Sigmoid colon (tissue), 7 donors: ENCODE data around the gene EPHA1. TPM values are rescaled to one million over a fixed set of nuclear protein-coding genes. Genes with fewer than 3 reads are reported as not detected.
"Not testable (repeated sequence)": the region's sequence is repeated elsewhere in the genome, so short reads cannot be mapped to it uniquely, and the experiment has no call there.

ENCODE experiments used
- DNase-seq: peaks from one replicate; pipeline ENCODE4 v3.0.0-alpha.2; 2019
- H3K27ac ChIP-seq, 4 donors: fragments of 200-600 bp; sonication (generic); one replicate each; pipeline ENCODE4 v1.5.1; 2016 to 2019; ENCODE audit warnings: mild to moderate bottlenecking in 1 of 4
- H3K27me3 ChIP-seq, 3 donors: fragments of 200-600 bp; sonication (generic); one replicate each; pipeline ENCODE4 v1.5.1; 2019; ENCODE audit warnings: mild to moderate bottlenecking in 1 of 3
- H3K36me3 ChIP-seq, 4 donors: fragments of 200-600 bp; sonication (generic); one replicate each; pipeline ENCODE4 v1.5.1; 2016 to 2019
- H3K4me1 ChIP-seq, 4 donors: fragments of 200-600 bp; sonication (generic); one replicate each; pipeline ENCODE4 v1.5.1; 2017 to 2019
- H3K4me3 ChIP-seq, 4 donors: fragments of 200-600 bp; sonication (generic); one replicate each; pipeline ENCODE4 v1.5.1; 2017 to 2019; ENCODE audit warnings: mild to moderate bottlenecking in 2 of 4, moderate library complexity in 1 of 4
- H3K9me3 ChIP-seq, 4 donors: fragments of 200-600 bp in 3 of 4; sonication (generic) in 3 of 4; one replicate each; pipeline versions ENCODE4 v1.5.1 to v1.6.1; 2013 to 2019
- CTCF ChIP-seq, 4 experiments: fragments of 450-650 bp in 3 of 4; fragments of 200-600 bp in 1 of 4; IDR thresholded peaks; one replicate each; pipeline ENCODE4 v1.5.1; 2016 to 2019; ENCODE audit warnings: antibody characterized with exemption in 4 of 4, mild to moderate bottlenecking in 3 of 4, moderate library complexity in 2 of 4
- EP300 ChIP-seq, 4 donors: sonication (generic); formaldehyde crosslinking; IDR thresholded peaks; one replicate each; pipeline ENCODE4 v1.6.1; 2017; ENCODE audit warnings: antibody characterized with exemption in 4 of 4
- POLR2A ChIP-seq, 2 donors: fragments of 450-650 bp; IDR thresholded peaks; one replicate each; pipeline ENCODE4 v1.6.1; 2016; ENCODE audit warnings: antibody characterized with exemption in 2 of 2, mild to moderate bottlenecking in 2 of 2, moderate library complexity in 2 of 2
- POLR2AphosphoS5 ChIP-seq, 4 donors: sonication (generic); formaldehyde crosslinking; IDR thresholded peaks; one replicate each; pipeline ENCODE4 v1.6.1; 2017; ENCODE audit warnings: antibody characterized with exemption in 4 of 4
- WGBS, 2 donors: extraction: QIAGEN DNeasy Blood & Tissue Kit; methylation state at CpG; one replicate each; pipeline ENCODE4 v1.1.7; 2013; 5-methylcytosine and 5-hydroxymethylcytosine counted together
- intact Hi-C: fragments of 100-400 bp; cut with DNase I; formaldehyde crosslinking; loops from one replicate; pipeline ENCODE4 v1.15.1; 2023
- polyA plus RNA-seq, 3 donors: library from polyadenylated mRNA; stranded (reverse); fragments of 200-250 nt; gene quantifications; one replicate each; pipeline ENCODE4 v1.2.3, GENCODE V29; 2013
- total RNA-seq, 4 donors: library from RNA; depleted of rRNA; stranded (reverse); fragments of >200 nt; gene quantifications; one replicate each; pipeline ENCODE4 v1.1.0, GENCODE V29; 2016
- donor health status: healthy with polysubstance abuse.
- donor health status: Bipolar disorder and iron deficiency.
- donor health status: healthy.

Gene EPHA1
- total and polyA plus RNA-seq, 7 donors, result 0.14 to 10.2 (median 1.5) TPM; not detected in 2

DNA sequence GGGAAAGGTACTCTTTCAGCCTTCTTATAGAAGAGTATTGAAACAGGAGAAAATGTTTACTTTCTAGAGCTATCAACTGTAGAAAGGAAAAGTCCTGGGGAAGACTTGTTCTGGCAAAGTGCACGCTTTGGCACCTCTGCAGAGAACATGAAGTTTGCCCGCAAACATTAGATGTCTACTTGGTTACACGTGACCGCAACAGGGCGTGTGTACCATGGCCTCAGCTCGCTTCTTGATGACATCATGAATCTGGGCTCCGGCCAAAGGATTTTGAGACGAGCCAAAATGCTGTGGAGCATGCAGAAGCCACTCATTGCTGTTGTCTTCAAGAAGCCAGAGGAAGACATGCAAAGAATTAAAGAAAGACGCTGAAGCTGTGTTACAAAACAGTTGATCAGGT lies 26.0 kb upstream of the EPHA1 start:
- intact Hi-C loops, result loop anchor here (10.0 kb wide), 1 partner anchor 420 kb away; no protein-coding TSS in a partner anchor
- Histone ChIP-seq H3K36me3 (no peaks in the 10 kb centered on the region), H3K4me1 (no peaks in the 10 kb centered on the region), H3K27me3 (no peaks in the 10 kb centered on the region), H3K27ac (no peak overlapping the region), H3K4me3 (no peak overlapping the region), H3K9me3 (no peaks in the 10 kb centered on the region)
- 77 to 81% methylated on average over 9 of the region's 9 CpGs for WGBS, 2 donors
- TF ChIP-seq CTCF (IDR thresholded peaks at IDR 0.05) (no peak), POLR2A (IDR thresholded peaks at IDR 0.05) (no peak), POLR2AphosphoS5 (IDR thresholded peaks at IDR 0.05) (no peak), EP300 (IDR thresholded peaks at IDR 0.05) (no peak)
- DNase-seq, result no peak

- H3K36me3 ChIP-seq, result no peaks in the 10 kb centered on the region
- intact Hi-C loops, result loop anchor here (10.0 kb wide), 1 partner anchor 419 kb away; no protein-coding TSS in a partner anchor
- TF ChIP-seq CTCF (IDR thresholded peaks at IDR 0.05), result no peak
- TF ChIP-seq EP300 (IDR thresholded peaks at IDR 0.05), result no peak
- no peak for TF ChIP-seq POLR2A (IDR thresholded peaks at IDR 0.05)
- TF ChIP-seq POLR2AphosphoS5 (IDR thresholded peaks at IDR 0.05), result no peak
- no peaks in the 10 kb centered on the region for H3K27me3 ChIP-seq
- H3K9me3 ChIP-seq, result no peaks in the 10 kb centered on the region
- 91 to 96% methylated on average over 4 of the region's 4 CpGs for WGBS, 2 donors
- H3K4me3 ChIP-seq, result no peak overlapping the region
- no peaks in the 10 kb centered on the region for H3K4me1 ChIP-seq
- no peak overlapping the region for H3K27ac ChIP-seq
- no peak for DNase-seq
Observed at GRCh38 chr7:143433759-143434158, 25.1 kb upstream of the EPHA1 start.

DNA sequence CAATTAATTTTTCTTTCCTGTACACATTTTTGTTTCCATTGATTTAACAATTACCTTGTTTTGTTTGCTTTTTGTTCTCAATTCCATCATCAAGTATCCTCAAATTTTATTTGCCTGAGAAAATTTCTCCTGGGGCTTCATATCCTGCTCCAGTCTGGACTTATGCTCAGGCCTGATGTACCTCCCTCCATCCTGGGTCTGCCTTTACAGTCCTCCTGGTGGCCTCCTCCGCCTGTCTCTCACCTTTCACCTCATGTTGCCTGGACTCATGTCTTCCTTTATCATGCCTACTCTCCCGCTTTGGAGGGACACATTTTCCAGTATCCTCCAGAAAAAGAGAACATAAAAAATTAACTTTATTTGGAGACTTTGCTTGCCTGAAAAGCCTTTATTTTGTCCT lies 22.5 kb upstream of the EPHA1 start:
- no peak for DNase-seq

GRCh38 chr7:143429770-143430698 lies 21.4 kb upstream of the EPHA1 start:
- DNase-seq, result no peak
- TF ChIP-seq CTCF (IDR thresholded peaks at IDR 0.05) (no peak), POLR2AphosphoS5 (IDR thresholded peaks at IDR 0.05) (no peak), POLR2A (IDR thresholded peaks at IDR 0.05) (no peak), EP300 (IDR thresholded peaks at IDR 0.05) (no peak)
- Histone ChIP-seq H3K36me3 (no peaks in the 10 kb centered on the region), H3K9me3 (no peaks in the 10 kb centered on the region), H3K27ac (no peak overlapping the region), H3K4me3 (no peak overlapping the region), H3K27me3 (no peaks in the 10 kb centered on the region), H3K4me1 (no peaks in the 10 kb centered on the region)
- intact Hi-C loops, result loop anchor here (10.0 kb wide), 1 partner anchor 415 kb away; no protein-coding TSS in a partner anchor
- whole genome bisulfite sequencing, 2 donors, result 88 to 92% methylated on average over 10 of the region's 10 CpGs

More for the DNA sequence above, 22.5 kb upstream of the EPHA1 start:
- H3K9me3 ChIP-seq, result no peaks in the 10 kb centered on the region
- 46 to 68% methylated on average over 2 of the region's 2 CpGs for WGBS, 2 donors
- H3K36me3 ChIP-seq, result no peaks in the 10 kb centered on the region
- H3K4me3 ChIP-seq, result no peak overlapping the region
- intact Hi-C loops, result loop anchor here (10.0 kb wide), 1 partner anchor 416 kb away; no protein-coding TSS in a partner anchor
- H3K27ac ChIP-seq, result no peak overlapping the region
- no peaks in the 10 kb centered on the region for H3K27me3 ChIP-seq
- TF ChIP-seq POLR2A (IDR thresholded peaks at IDR 0.05), result no peak
- no peaks in the 10 kb centered on the region for H3K4me1 ChIP-seq

- Histone ChIP-seq H3K4me3 (no peak overlapping the region), H3K27ac (no peak overlapping the region), H3K36me3 (no peaks in the 10 kb centered on the region), H3K27me3 (no peaks in the 10 kb centered on the region), H3K4me1 (no peaks in the 10 kb centered on the region), H3K9me3 (no peaks in the 10 kb centered on the region)
- TF ChIP-seq POLR2A (IDR thresholded peaks at IDR 0.05), result no peak
- TF ChIP-seq EP300 (IDR thresholded peaks at IDR 0.05), result no peak
- no peak for TF ChIP-seq CTCF (IDR thresholded peaks at IDR 0.05)
- TF ChIP-seq POLR2AphosphoS5 (IDR thresholded peaks at IDR 0.05), result no peak
- 92 to 97% methylated on average over 2 of the region's 2 CpGs for WGBS, 2 donors
- DNase-seq, result no peak
- intact Hi-C loops, result no loop called here
Observed at GRCh38 chr7:143426479-143427142, 18.0 kb upstream of the EPHA1 start.

DNA sequence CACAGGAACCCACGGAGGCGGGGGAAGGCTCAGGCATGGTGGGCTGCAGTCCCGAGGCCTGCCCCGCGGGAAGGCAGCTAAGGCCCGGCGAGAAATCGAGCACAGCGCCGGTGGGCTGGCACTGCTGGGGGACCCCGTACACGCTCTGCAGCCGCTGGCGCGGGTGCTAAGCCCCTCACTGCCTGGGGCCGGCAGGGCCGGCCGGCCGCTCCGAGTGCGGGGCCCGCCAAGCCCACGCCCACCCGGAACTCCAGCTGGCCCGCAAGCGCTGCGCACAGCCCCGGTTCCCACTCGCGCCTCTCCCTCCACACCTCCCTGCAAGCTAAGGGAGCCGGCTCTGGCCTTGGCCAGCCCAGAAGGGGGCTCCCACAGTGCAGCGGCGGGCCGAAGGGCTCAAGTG lies 15.8 kb upstream of the EPHA1 start:
- intact Hi-C loops, H3K27ac ChIP-seq, DNase-seq, H3K4me1 ChIP-seq, H3K27me3 ChIP-seq, H3K4me3 ChIP-seq, H3K36me3 ChIP-seq, H3K9me3 ChIP-seq: not testable (repeated sequence)
- WGBS, 2 donors, result 95 to 98% methylated on average over 34 of the region's 34 CpGs
